Peyer's patch (tissue), 4 donors: ENCODE measurements around the gene SPHK2. TPM values are rescaled to one million over a fixed set of nuclear protein-coding genes. Genes with fewer than 3 reads are reported as not detected.
A peak's percentile ranks its signal among the peaks of the same experiment; 100 is the strongest.

Experiments
- DNase-seq, 3 donors: peaks; one replicate each; pipeline ENCODE4 v3.0.0-alpha.2; 2017 to 2019
- H3K27ac ChIP-seq, 4 donors: fragments of 200-600 bp; sonication (generic); one replicate each; pipeline ENCODE4 v1.5.1; 2016 to 2019
- H3K27me3 ChIP-seq, 2 donors: fragments of 200-600 bp; sonication (generic); one replicate each; pipeline ENCODE4 v1.5.1; 2019
- H3K36me3 ChIP-seq, 3 donors: fragments of 200-600 bp; sonication (generic); one replicate each; pipeline ENCODE4 v1.5.1; 2016 to 2019
- H3K4me1 ChIP-seq, 4 donors: fragments of 200-600 bp; sonication (generic); one replicate each; pipeline ENCODE4 v1.5.1; 2016 to 2019
- H3K4me3 ChIP-seq, 4 donors: fragments of 200-600 bp; sonication (generic); 1 replicate in 3 of 4; 2 replicates in 1 of 4; pipeline ENCODE4 v1.5.1; 2016 to 2019; ENCODE audit warnings: mild to moderate bottlenecking in 1 of 4
- H3K9me3 ChIP-seq, 4 donors: fragments of 200-600 bp; sonication (generic); one replicate each; pipeline ENCODE4 v1.5.1; 2016 to 2019; ENCODE audit warnings: mild to moderate bottlenecking in 1 of 4
- POLR2A ChIP-seq, 2 donors: fragments of 450-650 bp; IDR thresholded peaks; one replicate each; pipeline ENCODE4 v1.5.1; 2017; ENCODE audit warnings: antibody characterized with exemption in 2 of 2, mild to moderate bottlenecking in 2 of 2, moderate library complexity in 2 of 2
- total RNA-seq, 4 donors: library from RNA; depleted of rRNA; stranded (reverse); fragments of >200 nt; gene quantifications; one replicate each; pipeline ENCODE4 v1.1.0, GENCODE V29; 2016
- TF ChIP-seq, protein P1 (sequence below), 6 experiments: fragments of 450-650 bp in 4 of 6; fragments of 200-600 bp in 2 of 6; sonication (generic) in 1 of 6; IDR thresholded peaks; one replicate each; pipeline ENCODE4 v1.5.1; 2017 to 2019; ENCODE audit warnings: antibody characterized with exemption in 6 of 6, mild to moderate bottlenecking in 3 of 6, moderate library complexity in 1 of 6

The SPHK2 gene
- total RNA-seq, 4 donors from 2014 or later, result 34.7 to 121 (median 96.7) TPM

DNA sequence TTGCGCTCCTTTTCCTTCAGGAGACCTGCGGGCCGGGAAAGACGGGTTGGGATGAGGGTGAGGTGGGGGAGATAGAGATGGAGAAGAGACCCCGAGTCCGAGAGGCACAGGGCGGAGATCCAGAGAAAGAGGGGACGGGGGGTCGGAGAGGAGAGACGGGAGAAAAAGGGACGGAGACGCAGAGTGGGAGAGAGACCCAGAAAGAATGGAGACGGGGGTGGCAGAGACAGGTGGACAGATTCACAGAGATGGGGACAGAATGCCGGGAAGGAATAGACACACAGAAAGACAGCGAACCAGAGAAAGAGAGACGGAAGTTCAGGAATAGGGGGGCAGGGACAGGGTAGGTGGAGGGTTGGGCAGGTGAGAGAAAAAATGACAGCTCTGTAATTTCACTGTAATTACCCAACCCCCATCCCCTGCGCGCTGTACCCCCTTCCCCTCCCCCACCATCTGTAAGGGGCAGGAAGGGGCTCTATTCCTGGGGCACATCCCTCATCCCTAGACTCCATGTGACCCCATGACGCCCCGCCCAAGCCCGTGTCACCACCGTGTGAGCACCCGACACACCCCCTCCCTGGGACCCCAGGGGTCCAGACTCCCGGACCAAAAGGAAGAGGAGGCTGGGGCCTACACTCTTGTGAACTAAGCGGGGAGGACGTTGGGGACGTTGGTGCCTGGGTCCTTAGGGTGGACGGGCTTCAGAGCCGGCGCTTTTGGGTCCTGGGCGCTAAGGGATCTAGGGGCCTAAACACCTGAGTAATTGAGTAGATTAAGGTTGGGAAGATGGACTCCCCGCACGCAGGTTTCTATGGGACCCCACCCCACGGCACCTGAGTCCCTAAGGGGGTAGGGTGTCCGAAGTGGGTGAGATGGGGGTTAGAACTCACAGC, 16.9 kb downstream of the SPHK2 start:
- peak overlapping the region; percentile 96 to 98 (median 96) for H3K27ac ChIP-seq
- peak overlapping the region; percentile 70 to 91 (median 78) for H3K4me3 ChIP-seq
- peaks cover 6 to 53% (median 19%) of the 10 kb centered on the region in 4 donors for H3K4me1 ChIP-seq
- TF ChIP-seq, protein P1, sequence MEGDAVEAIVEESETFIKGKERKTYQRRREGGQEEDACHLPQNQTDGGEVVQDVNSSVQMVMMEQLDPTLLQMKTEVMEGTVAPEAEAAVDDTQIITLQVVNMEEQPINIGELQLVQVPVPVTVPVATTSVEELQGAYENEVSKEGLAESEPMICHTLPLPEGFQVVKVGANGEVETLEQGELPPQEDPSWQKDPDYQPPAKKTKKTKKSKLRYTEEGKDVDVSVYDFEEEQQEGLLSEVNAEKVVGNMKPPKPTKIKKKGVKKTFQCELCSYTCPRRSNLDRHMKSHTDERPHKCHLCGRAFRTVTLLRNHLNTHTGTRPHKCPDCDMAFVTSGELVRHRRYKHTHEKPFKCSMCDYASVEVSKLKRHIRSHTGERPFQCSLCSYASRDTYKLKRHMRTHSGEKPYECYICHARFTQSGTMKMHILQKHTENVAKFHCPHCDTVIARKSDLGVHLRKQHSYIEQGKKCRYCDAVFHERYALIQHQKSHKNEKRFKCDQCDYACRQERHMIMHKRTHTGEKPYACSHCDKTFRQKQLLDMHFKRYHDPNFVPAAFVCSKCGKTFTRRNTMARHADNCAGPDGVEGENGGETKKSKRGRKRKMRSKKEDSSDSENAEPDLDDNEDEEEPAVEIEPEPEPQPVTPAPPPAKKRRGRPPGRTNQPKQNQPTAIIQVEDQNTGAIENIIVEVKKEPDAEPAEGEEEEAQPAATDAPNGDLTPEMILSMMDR (IDR thresholded peaks at IDR 0.05), result no peak
- TF ChIP-seq POLR2A (IDR thresholded peaks at IDR 0.05), result no peak
- H3K27me3 ChIP-seq, result no peaks in the 10 kb centered on the region
- H3K9me3 ChIP-seq, result no peaks in the 10 kb centered on the region
- DNase-seq, result peak in 2 of 3 donors; percentile 70 to 74
- peaks cover 0 to 7% (median 0%) of the 10 kb centered on the region in 3 donors for H3K36me3 ChIP-seq

DNA sequence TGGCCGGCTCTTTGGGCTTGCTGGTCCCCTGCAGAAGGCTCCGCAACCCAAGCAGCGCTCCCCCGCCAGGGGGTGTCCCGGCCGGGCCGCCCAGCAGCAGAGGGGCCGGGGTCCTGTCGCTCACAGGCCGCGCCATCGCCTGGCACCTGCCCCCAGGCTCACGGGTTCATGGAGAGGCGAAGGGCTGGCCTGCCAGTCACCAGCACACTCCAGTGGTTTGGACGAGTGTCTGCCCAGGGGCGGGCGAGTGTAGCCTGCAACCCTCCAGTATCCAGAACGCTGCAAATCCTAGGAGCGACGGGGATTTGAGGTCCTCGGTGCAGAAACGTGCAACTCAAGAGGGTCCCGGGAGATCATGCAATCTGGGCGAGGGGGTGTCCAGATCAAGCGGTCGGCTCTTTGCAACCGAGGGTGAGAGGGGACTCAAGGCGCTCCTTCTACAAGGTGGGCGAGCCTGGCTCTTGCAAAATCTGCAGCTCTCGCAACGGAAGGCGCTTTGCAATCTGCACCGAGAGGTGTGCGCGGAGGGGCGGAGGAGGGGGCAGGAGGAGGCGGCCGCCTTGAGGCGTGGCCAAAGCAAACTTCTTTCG, 17.6 kb downstream of the SPHK2 start, which contains the start of gene DBP:
Gene DBP, minus strand, starts transcription at position 521 of the 590 bp plus-strand sequence. Its CDS starts 385 bp downstream, at position 136.
- H3K4me1 ChIP-seq, result peaks cover 6 to 45% (median 19%) of the 10 kb centered on the region in 4 donors
- H3K36me3 ChIP-seq, result peaks cover 0 to 5% (median 0%) of the 10 kb centered on the region in 3 donors
- DNase-seq, result peak in 2 of 3 donors; percentile 45 to 76
- H3K9me3 ChIP-seq, result no peaks in the 10 kb centered on the region
- peak within 1 kb of the TSS; percentile 96 to 98 (median 96) for H3K27ac ChIP-seq
- TF ChIP-seq POLR2A (IDR thresholded peaks at IDR 0.05), result peak; percentile 71 to 84
- TF ChIP-seq, protein P1 (IDR thresholded peaks at IDR 0.05), result peak in 5 of 6 experiments; percentile 24 to 44 (median 26)
- H3K27me3 ChIP-seq, result no peaks in the 10 kb centered on the region
- H3K4me3 ChIP-seq, result peak within 1 kb of the TSS; percentile 70 to 91 (median 78)

DNA sequence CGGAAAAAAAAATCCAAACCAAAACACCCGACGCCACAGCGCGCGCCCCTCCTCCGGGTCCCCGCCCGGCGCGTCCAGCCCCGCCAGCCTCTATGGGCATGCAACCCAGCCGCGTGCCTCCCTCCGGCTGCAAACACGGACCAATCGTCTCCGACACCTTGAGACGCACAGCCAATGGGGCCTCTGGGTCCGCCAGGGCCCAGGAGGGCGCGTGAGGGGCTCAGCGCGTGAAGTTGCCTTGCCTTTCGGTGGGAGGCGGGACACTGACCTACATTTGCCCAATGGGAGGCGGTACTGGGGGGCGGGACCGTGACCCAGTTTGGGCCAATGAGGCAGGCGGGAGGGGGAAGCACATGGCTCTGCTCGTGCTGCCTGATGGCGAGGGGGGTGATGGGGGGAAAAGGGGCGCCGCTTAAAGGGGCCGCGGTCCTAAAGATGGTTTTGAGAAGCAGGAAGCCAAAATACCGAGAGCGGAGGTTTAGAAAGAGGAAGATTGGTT, 18.2 kb downstream of the SPHK2 start:
- H3K36me3 ChIP-seq, result no peaks in the 10 kb centered on the region
- TF ChIP-seq, protein P1 (IDR thresholded peaks at IDR 0.05), result peak in 3 of 6 experiments; percentile 12 to 33 (median 13)
- peak in 1 of 2 donors; percentile 20 for TF ChIP-seq POLR2A (IDR thresholded peaks at IDR 0.05)
- no peaks in the 10 kb centered on the region for H3K27me3 ChIP-seq
- peak overlapping the region; percentile 70 to 91 (median 78) for H3K4me3 ChIP-seq
- H3K9me3 ChIP-seq, result no peaks in the 10 kb centered on the region
- DNase-seq, result peak; percentile 99 to 100 (median 99)
- peaks cover 6 to 40% (median 17%) of the 10 kb centered on the region in 4 donors for H3K4me1 ChIP-seq
- H3K27ac ChIP-seq, result peak overlapping the region; percentile 96 to 98 (median 96)

DNA sequence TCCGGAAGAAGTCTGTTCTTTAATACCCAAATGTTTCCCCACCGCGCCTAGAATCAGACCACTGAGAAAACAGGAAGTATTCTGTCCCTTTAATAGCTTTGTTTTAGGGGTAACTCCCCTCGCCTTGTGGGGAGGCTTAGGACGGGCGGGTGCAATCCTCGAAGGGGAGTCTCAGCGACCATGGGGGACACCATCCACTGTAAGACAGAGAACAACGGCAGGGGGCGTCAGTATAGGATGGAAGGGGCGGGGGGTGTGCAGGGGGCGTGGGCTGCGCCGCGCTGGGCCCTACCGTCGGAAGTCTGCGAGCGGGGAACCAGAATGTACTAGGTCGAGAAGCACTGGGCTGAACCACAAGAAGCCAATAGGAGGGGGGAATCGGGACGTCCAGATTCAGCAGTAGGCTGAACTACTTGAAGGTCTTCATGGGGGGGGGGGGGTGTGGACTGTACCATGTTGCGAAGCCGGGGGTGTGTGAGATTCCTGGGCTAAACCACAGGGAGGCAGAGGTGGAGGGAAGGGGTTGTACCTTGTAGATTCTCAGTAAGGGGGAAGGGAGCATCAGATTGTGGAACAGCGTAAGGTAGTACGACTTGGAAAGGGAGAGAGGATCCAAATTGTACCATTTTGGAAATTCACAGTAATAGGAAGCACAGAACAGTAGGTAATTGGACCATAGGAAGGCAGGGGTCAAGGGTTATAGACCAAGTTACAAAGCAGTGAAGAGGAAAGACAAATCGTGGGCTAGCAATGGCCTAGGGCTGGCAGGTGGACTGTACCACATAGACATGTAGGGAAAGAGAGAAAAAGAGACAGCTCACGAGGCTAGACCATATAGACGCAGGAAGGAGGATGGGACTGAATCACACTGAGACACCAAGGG, 18.9 kb downstream of the SPHK2 start:
- Histone ChIP-seq H3K4me3 (peak overlapping the region; percentile 70 to 91 (median 78)), H3K4me1 (peaks cover 6 to 33% (median 14%) of the 10 kb centered on the region in 4 donors), H3K27ac (peak overlapping the region; percentile 96 to 98 (median 96)), H3K9me3 (no peaks in the 10 kb centered on the region), H3K27me3 (no peaks in the 10 kb centered on the region), H3K36me3 (no peaks in the 10 kb centered on the region)
- TF ChIP-seq, protein P1 (IDR thresholded peaks at IDR 0.05), result no peak
- TF ChIP-seq POLR2A (IDR thresholded peaks at IDR 0.05), result peak; percentile 52 to 70
- DNase-seq, result peak; percentile 78 to 94 (median 86)
